PC-3 (cell line): ENCODE data around the gene TRABD2B. TPM values are rescaled to one million over a fixed set of nuclear protein-coding genes. Genes with fewer than 3 reads are reported as not detected.

ENCODE experiments used
- ATAC-seq: fragments of 200-7000 bp; cut with Tn5 transposase; 2 replicates; pipeline ENCODE4 v1.9.1; 2020; ENCODE audit warnings: mild to moderate bottlenecking, moderate library complexity
- BruUV-seq: library from RNA; stranded (reverse); fragments of 400-500 nt; replicated peaks from 2 replicates; lab custom pipeline; 2021; lab: Mats Ljungman, UMichigan
- CTCF ChIA-PET: fragments of 300-600 bp; sonication (Branson Sonifier 250); formaldehyde crosslinking; loops from one replicate; lab custom pipeline; 2022; ENCODE audit warnings: antibody characterized with exemption; lab: Charles Lee
- POLR2A ChIA-PET: fragments of 300-600 bp; sonication (Branson Sonifier 250); formaldehyde crosslinking; loops from one replicate; lab custom pipeline; 2022; ENCODE audit warnings: antibody characterized with exemption; ENCODE audit not compliant: unreplicated experiment; lab: Charles Lee
- DNase-seq: peaks from one replicate; pipeline ENCODE4 v3.0.0-alpha.2; 2015
- H2AFZ ChIP-seq: fragments of 300-600 bp; sonication (generic); 2 replicates; pipeline ENCODE4 v1.6.0; 2016; ENCODE audit warnings: antibody characterized with exemption, low read length
- H3F3A ChIP-seq: fragments of 300-600 bp; sonication (generic); one replicate; pipeline ENCODE4 v1.6.0; 2017; ENCODE audit warnings: antibody characterized with exemption, low read length, control low read depth, mild to moderate bottlenecking; ENCODE audit not compliant: unreplicated experiment
- H3K27ac ChIP-seq: fragments of 300-600 bp; sonication (generic); 2 replicates; pipeline ENCODE4 v1.5.1; 2016; ENCODE audit warnings: mild to moderate bottlenecking, low read length
- H3K27me3 ChIP-seq: fragments of 300-600 bp; sonication (generic); 2 replicates; pipeline ENCODE4 v1.6.1; 2016; ENCODE audit warnings: low read length, mixed read lengths
- H3K36me3 ChIP-seq: fragments of 300-600 bp; sonication (generic); 2 replicates; pipeline ENCODE4 v1.6.1; 2016; ENCODE audit warnings: low read depth, mixed run types, low read length, mixed read lengths
- H3K4me1 ChIP-seq: fragments of 300-600 bp; sonication (generic); 2 replicates; pipeline ENCODE4 v1.5.1; 2016; ENCODE audit warnings: low read length; ENCODE audit not compliant: insufficient read depth
- H3K4me2 ChIP-seq: fragments of 300-600 bp; sonication (generic); 2 replicates; pipeline ENCODE4 v1.6.0; 2016; ENCODE audit warnings: low read length
- H3K4me3 ChIP-seq: fragments of 300-600 bp; sonication (generic); 2 replicates; pipeline ENCODE4 v1.5.1; 2016; ENCODE audit warnings: mild to moderate bottlenecking, low read length, mixed read lengths
- H3K79me2 ChIP-seq: fragments of 300-600 bp; sonication (generic); 2 replicates; pipeline ENCODE4 v1.6.1; 2017; ENCODE audit warnings: low read length, mixed read lengths
- H3K9ac ChIP-seq: fragments of 300-600 bp; sonication (generic); 2 replicates; pipeline ENCODE4 v1.6.0; 2016; ENCODE audit warnings: mild to moderate bottlenecking, low read length
- H3K9me2 ChIP-seq: fragments of 300-600 bp; sonication (generic); replicated peaks from 2 replicates; pipeline ENCODE4 v1.6.1; 2016; ENCODE audit warnings: mixed run types, low read length, mixed read lengths
- H3K9me3 ChIP-seq: fragments of 300-600 bp; sonication (generic); 2 replicates; pipeline ENCODE4 v1.6.1; 2016; ENCODE audit warnings: low read length, mixed read lengths
- H4K20me1 ChIP-seq: fragments of 300-600 bp; sonication (generic); 2 replicates; pipeline ENCODE4 v1.6.1; 2016; ENCODE audit warnings: low read length, mixed read lengths
- CTCF ChIP-seq: fragments of 300-600 bp; sonication (generic); conservative IDR thresholded peaks from 2 replicates; pipeline ENCODE4 v1.5.1; 2017; ENCODE audit warnings: antibody characterized with exemption, low read depth, mild to moderate bottlenecking, low read length
- EZH2 ChIP-seq: fragments of 300-600 bp; sonication (generic); IDR thresholded peaks from one replicate; pipeline ENCODE4 v1.6.1; 2017; ENCODE audit warnings: antibody characterized with exemption, mild to moderate bottlenecking, low read length; ENCODE audit not compliant: unreplicated experiment
- EZH2phosphoT487 ChIP-seq: fragments of 300-600 bp; sonication (generic); IDR thresholded peaks from 2 replicates; pipeline ENCODE4 v1.6.1; 2018; ENCODE audit warnings: mild to moderate bottlenecking, antibody characterized with exemption, low read length, borderline replicate concordance
- intact Hi-C: fragments of 100-400 bp; cut with micrococcal nuclease; formaldehyde crosslinking; loops from 2 replicates; pipeline ENCODE4 v1.9.0; 2023
- total RNA-seq: library from RNA; depleted of rRNA; stranded (reverse); fragments of >200 nt; gene quantifications from 2 replicates; pipeline ENCODE4 v1.2.3, GENCODE V29; 2014

The TRABD2B gene
- total RNA-seq, 1 experiment from 2014 or later: 0.44 TPM

GRCh38 chr1:47827109-47827508 lies 170.1 kb downstream of the TRABD2B start:
- Histone ChIP-seq H3K9me3 (no peaks in the 10 kb centered on the region), H2AFZ (no peak overlapping the region), H4K20me1 (no peaks in the 10 kb centered on the region), H3F3A (no peaks in the 10 kb centered on the region), H3K9ac (no peak overlapping the region), H3K9me2 (no peaks in the 10 kb centered on the region), H3K4me3 (no peak overlapping the region), H3K36me3 (no peaks in the 10 kb centered on the region), H3K79me2 (no peaks in the 10 kb centered on the region), H3K27ac (no peak overlapping the region), H3K27me3 (no peaks in the 10 kb centered on the region), H3K4me1 (no peaks in the 10 kb centered on the region), H3K4me2 (no peak overlapping the region)
- TF ChIP-seq CTCF: no peak
- TF ChIP-seq EZH2phosphoT487: no peak
- TF ChIP-seq EZH2: no peak
- ChIA-PET POLR2A (no interaction called here), CTCF (no interaction called here)
- no TSS peak for BruUV-seq
- DNase-seq (no peak), ATAC-seq (no peak)
- intact Hi-C loops: no loop called here

GRCh38 chr1:47824716-47825115 lies 172.5 kb downstream of the TRABD2B start:
- Histone ChIP-seq H3K27me3 (no peaks in the 10 kb centered on the region), H3K9me2 (no peaks in the 10 kb centered on the region), H2AFZ (no peak overlapping the region), H3K27ac (no peak overlapping the region), H3K4me3 (no peak overlapping the region), H3K79me2 (no peaks in the 10 kb centered on the region), H3F3A (no peaks in the 10 kb centered on the region), H3K9me3 (no peaks in the 10 kb centered on the region), H3K4me2 (no peak overlapping the region), H3K9ac (no peak overlapping the region), H3K36me3 (no peaks in the 10 kb centered on the region), H4K20me1 (no peaks in the 10 kb centered on the region), H3K4me1 (no peaks in the 10 kb centered on the region)
- POLR2A ChIA-PET: no interaction called here
- CTCF ChIA-PET: no interaction called here
- DNase-seq (no peak), ATAC-seq (no peak)
- intact Hi-C loops: no loop called here
- no TSS peak for BruUV-seq
- TF ChIP-seq CTCF: no peak
- no peak for TF ChIP-seq EZH2
- no peak for TF ChIP-seq EZH2phosphoT487

- no peak for ATAC-seq
- Histone ChIP-seq H3F3A (no peaks in the 10 kb centered on the region), H4K20me1 (no peaks in the 10 kb centered on the region), H3K79me2 (no peaks in the 10 kb centered on the region), H3K9me2 (no peaks in the 10 kb centered on the region), H2AFZ (no peak overlapping the region), H3K4me3 (no peak overlapping the region), H3K4me1 (no peaks in the 10 kb centered on the region), H3K9ac (no peak overlapping the region), H3K27me3 (no peaks in the 10 kb centered on the region), H3K4me2 (no peak overlapping the region), H3K9me3 (no peaks in the 10 kb centered on the region), H3K36me3 (no peaks in the 10 kb centered on the region), H3K27ac (no peak overlapping the region)
- DNase-seq: no peak
- POLR2A ChIA-PET: no interaction called here
- BruUV-seq: no TSS peak
- no peak for TF ChIP-seq CTCF
- no peak for TF ChIP-seq EZH2
- no peak for TF ChIP-seq EZH2phosphoT487
- CTCF ChIA-PET: no interaction called here
- intact Hi-C loops: no loop called here
These were observed 172.9 kb downstream of the TRABD2B start for GRCh38 chr1:47824297-47824696.
